ENCODE measurements around the gene PTPRD. TPM values are rescaled to one million over a fixed set of nuclear protein-coding genes. Genes with fewer than 3 reads are reported as not detected.

The PTPRD gene
- total RNA-seq, 1 experiment from 2014 or later = 32.5 TPM

- H3K9me3 ChIP-seq (ENCODE audit: control insufficient read depth, low read depth, low read length) = no peaks in the 10 kb centered on the region
- Mint-ChIP-seq H3K27ac (no peak overlapping the region; a peak in 1 of 7 replicates), H3K27me3 (ENCODE audit: low read depth) (no peaks in the 10 kb centered on the region), H3K36me3 (ENCODE audit: insufficient read depth in 1 of 3, low read depth in 3 of 3) (no peaks in the 10 kb centered on the region), H3K4me1 (peaks cover 0 to 4% of the 10 kb centered on the region in 2 experiments; a peak in 2 of 4 replicates), H3K4me3 (no peak overlapping the region), H3K9me3 (no peaks in the 10 kb centered on the region)
- H3K27ac ChIP-seq (ENCODE audit: insufficient read length, low read depth, low read length) = no peak overlapping the region
- no peak overlapping the region for H4K91ac ChIP-seq (ENCODE audit: insufficient read length, low read depth, low read length)
- H3K4ac ChIP-seq (ENCODE audit: low read depth, low read length) = no peak overlapping the region
- no peak overlapping the region for H2AK5ac ChIP-seq (ENCODE audit: insufficient read length, low read length)
- no peak overlapping the region for H3K9ac ChIP-seq (ENCODE audit: extremely low read depth, insufficient read length, low read length)
- H3K79me1 ChIP-seq (ENCODE audit: insufficient read depth, low read depth, low read length, poor library complexity, severe bottlenecking) = no peaks in the 10 kb centered on the region
- no peak overlapping the region for H2BK15ac ChIP-seq (ENCODE audit: low read depth, low read length)
- H2BK5ac ChIP-seq (ENCODE audit: insufficient read length, low read length) = no peak overlapping the region
- H3K23ac ChIP-seq (ENCODE audit: insufficient read length, low read depth, low read length) = no peak overlapping the region
- no peaks in the 10 kb centered on the region for H3K23me2 ChIP-seq (ENCODE audit: insufficient read length, low read depth, low read length, poor library complexity, severe bottlenecking)
- H2BK20ac ChIP-seq (ENCODE audit: low read depth, low read length, poor library complexity, severe bottlenecking) = no peak overlapping the region
- H2BK12ac ChIP-seq (ENCODE audit: insufficient read length, low read depth, low read length) = no peak overlapping the region
- H3K14ac ChIP-seq (ENCODE audit: insufficient read depth, low read length) = no peak overlapping the region
- WGBS (ENCODE audit: extremely low coverage, insufficient read length, low lambda C conversion rate) = no CpG with 5 or more reads among the region's 1 CpG
- H4K8ac ChIP-seq (replicated peaks; ENCODE audit: insufficient read length, low read depth, low read length) = no peak overlapping the region
- no peak overlapping the region for H3K56ac ChIP-seq (ENCODE audit: insufficient read length, low read depth, low read length)
- no peak overlapping the region for H2AFZ ChIP-seq (ENCODE audit: low read length)
- TF ChIP-seq CTCF (conservative IDR thresholded peaks at IDR 0.05) = no peak
- H4K5ac ChIP-seq (ENCODE audit: insufficient read length, low read depth, low read length) = no peak overlapping the region
- no peak overlapping the region for H3K4me2 ChIP-seq (ENCODE audit: insufficient read depth, insufficient read length, low read length)
- H3K18ac ChIP-seq (ENCODE audit: insufficient read length, low read depth, low read length) = no peak overlapping the region
- no peaks in the 10 kb centered on the region for H3K4me1 ChIP-seq (ENCODE audit: insufficient read depth, low read length)
- H2BK120ac ChIP-seq (ENCODE audit: low read depth, low read length, poor library complexity, severe bottlenecking) = no peak overlapping the region
- no peaks in the 10 kb centered on the region for H3K27me3 ChIP-seq (ENCODE audit: insufficient read depth, low read length)
- no peak overlapping the region for H3T11ph ChIP-seq (ENCODE audit: low read length)
- no peak for DNase-seq
- no peaks in the 10 kb centered on the region for H3K79me2 ChIP-seq (ENCODE audit: insufficient read depth, low read length)
- H4K20me1 ChIP-seq (ENCODE audit: control insufficient read depth, insufficient read depth, insufficient read length) = no peaks in the 10 kb centered on the region
These were observed 1435.7 kb downstream of the PTPRD start for GRCh38 chr9:9177081-9177480.

Data from H9 (cell line).